HEK293 (cell line): ENCODE results near the gene UBA6.

Source experiments
- CTCF ChIA-PET: fragments of 350-600 bp; formaldehyde crosslinking; extraction: SDS; loops from one replicate; lab custom pipeline; 2021; ENCODE audit warnings: antibody characterized with exemption; lab: Yijun Ruan, JAX
- POLR2A ChIA-PET: fragments of 300-600 bp; formaldehyde crosslinking; extraction: SDS; loops from one replicate; lab custom pipeline; 2020; ENCODE audit warnings: antibody characterized with exemption, inconsistent platforms; lab: Yijun Ruan, JAX
- H3K27ac ChIP-seq: fragments of 200-500 bp; sonication (Bioruptor generic); 2 replicates; pipeline ENCODE4 v1.5.1; 2014; ENCODE audit warnings: low read depth, low read length, control low read depth, inconsistent platforms; ENCODE audit errors: extremely low read depth
- H3K36me3 ChIP-seq, 2 experiments: fragments of 200-500 bp in 1 of 2; sonication (Bioruptor generic) in 1 of 2; 1 replicate in 1 of 2; 2 replicates in 1 of 2; pipeline ENCODE4 v1.5.1; 2014 to 2017; ENCODE audit warnings: inconsistent platforms in 2 of 2, low read length in 2 of 2; ENCODE audit not compliant: control insufficient read depth in 2 of 2, insufficient read depth in 1 of 2
- H3K4me1 ChIP-seq: fragments of 200-500 bp; sonication (Bioruptor generic); 2 replicates; pipeline ENCODE4 v1.5.1; 2014; ENCODE audit warnings: mild to moderate bottlenecking, low read length, inconsistent platforms; ENCODE audit not compliant: control insufficient read depth, insufficient read depth
- H3K4me3 ChIP-seq: 2 replicates; pipeline ENCODE4 v1.5.1; 2011; ENCODE audit warnings: low read depth, mild to moderate bottlenecking, control low read depth, low read length, moderate library complexity
- H3K9me3 ChIP-seq: fragments of 200-500 bp; sonication (Bioruptor generic); 2 replicates; pipeline ENCODE4 v1.5.1; 2014; ENCODE audit warnings: low read depth, low read length, inconsistent platforms; ENCODE audit not compliant: control insufficient read depth, insufficient read depth
- BCL6B ChIP-seq: fragments of 450-650 bp; formaldehyde crosslinking; IDR thresholded peaks from 2 replicates; pipeline ENCODE4 v1.5.1; 2017; ENCODE audit warnings: missing biosample characterization, missing genetic modification characterization
- FEZF1 ChIP-seq: fragments of 450-650 bp; formaldehyde crosslinking; IDR thresholded peaks from 2 replicates; pipeline ENCODE4 v1.5.1; 2016; ENCODE audit warnings: missing biosample characterization, missing genetic modification characterization
- PRDM2 ChIP-seq: fragments of 450-650 bp; formaldehyde crosslinking; IDR thresholded peaks from 2 replicates; pipeline ENCODE4 v1.5.1; 2016; ENCODE audit warnings: missing biosample characterization, missing genetic modification characterization, borderline replicate concordance
- SCRT1 ChIP-seq: fragments of 450-650 bp; formaldehyde crosslinking; IDR thresholded peaks from 2 replicates; pipeline ENCODE4 v1.5.1; 2016; ENCODE audit warnings: missing biosample characterization, missing genetic modification characterization, borderline replicate concordance
- ZNF138 ChIP-seq: fragments of 450-650 bp; formaldehyde crosslinking; IDR thresholded peaks from 2 replicates; pipeline ENCODE4 v1.5.1; 2016; ENCODE audit warnings: missing biosample characterization, missing genetic modification characterization, borderline replicate concordance
- ZNF146 ChIP-seq: fragments of 450-650 bp; formaldehyde crosslinking; IDR thresholded peaks from 2 replicates; pipeline ENCODE4 v1.5.1; 2016; ENCODE audit warnings: missing biosample characterization, missing genetic modification characterization
- ZNF16 ChIP-seq: fragments of 450-650 bp; formaldehyde crosslinking; IDR thresholded peaks from 2 replicates; pipeline ENCODE4 v1.5.1; 2016; ENCODE audit warnings: low read depth, missing biosample characterization, missing genetic modification characterization
- ZNF292 ChIP-seq: fragments of 450-650 bp; formaldehyde crosslinking; IDR thresholded peaks from 2 replicates; pipeline ENCODE4 v1.5.1; 2016; ENCODE audit warnings: low read depth, missing biosample characterization, missing genetic modification characterization, borderline replicate concordance
- ZNF302 ChIP-seq: fragments of 450-650 bp; formaldehyde crosslinking; IDR thresholded peaks from 2 replicates; pipeline ENCODE4 v1.5.1; 2016; ENCODE audit warnings: missing biosample characterization, missing genetic modification characterization, low read depth
- ZNF311 ChIP-seq: fragments of 450-650 bp; formaldehyde crosslinking; IDR thresholded peaks from 2 replicates; pipeline ENCODE4 v1.5.1; 2017; ENCODE audit warnings: missing biosample characterization, missing genetic modification characterization, borderline replicate concordance
- ZNF324 ChIP-seq: fragments of 450-650 bp; formaldehyde crosslinking; IDR thresholded peaks from 2 replicates; pipeline ENCODE4 v1.5.1; 2016; ENCODE audit warnings: missing biosample characterization, missing genetic modification characterization
- ZNF404 ChIP-seq: fragments of 450-650 bp; formaldehyde crosslinking; IDR thresholded peaks from 2 replicates; pipeline ENCODE4 v1.5.1; 2017; ENCODE audit warnings: missing biosample characterization, missing genetic modification characterization
- ZNF416 ChIP-seq: fragments of 450-650 bp; formaldehyde crosslinking; IDR thresholded peaks from 2 replicates; pipeline ENCODE4 v1.5.1; 2016; ENCODE audit warnings: missing biosample characterization, missing genetic modification characterization
- ZNF426 ChIP-seq: fragments of 450-650 bp; formaldehyde crosslinking; IDR thresholded peaks from 2 replicates; pipeline ENCODE4 v1.5.1; 2017; ENCODE audit warnings: missing biosample characterization, missing genetic modification characterization, mild to moderate bottlenecking, inconsistent platforms, moderate library complexity
- ZNF501 ChIP-seq: fragments of 450-650 bp; formaldehyde crosslinking; IDR thresholded peaks from 2 replicates; pipeline ENCODE4 v1.5.1; 2016; ENCODE audit warnings: missing biosample characterization, missing genetic modification characterization
- ZNF513 ChIP-seq: fragments of 450-650 bp; IDR thresholded peaks from 2 replicates; pipeline ENCODE4 v1.5.1; 2018; ENCODE audit warnings: missing biosample characterization, missing genetic modification characterization
- ZNF530 ChIP-seq: fragments of 450-650 bp; formaldehyde crosslinking; IDR thresholded peaks from 2 replicates; pipeline ENCODE4 v1.5.1; 2016; ENCODE audit warnings: low read depth, missing biosample characterization, missing genetic modification characterization
- ZNF544 ChIP-seq: fragments of 450-650 bp; formaldehyde crosslinking; IDR thresholded peaks from 2 replicates; pipeline ENCODE4 v1.5.0; 2017; ENCODE audit warnings: missing biosample characterization, missing genetic modification characterization
- ZNF561 ChIP-seq: fragments of 450-650 bp; IDR thresholded peaks from 2 replicates; pipeline ENCODE4 v1.5.1; 2018; ENCODE audit warnings: missing biosample characterization, missing genetic modification characterization, borderline replicate concordance
- ZNF580 ChIP-seq: fragments of 450-650 bp; formaldehyde crosslinking; IDR thresholded peaks from 2 replicates; pipeline ENCODE4 v1.5.1; 2016; ENCODE audit warnings: missing biosample characterization, missing genetic modification characterization
- ZNF624 ChIP-seq: fragments of 450-650 bp; formaldehyde crosslinking; IDR thresholded peaks from 2 replicates; pipeline ENCODE4 v1.5.1; 2017; ENCODE audit warnings: missing biosample characterization, missing genetic modification characterization
- ZNF670 ChIP-seq: fragments of 450-650 bp; formaldehyde crosslinking; IDR thresholded peaks from 2 replicates; pipeline ENCODE4 v1.5.1; 2016; ENCODE audit warnings: missing biosample characterization, missing genetic modification characterization, low read depth
- ZNF692 ChIP-seq: fragments of 450-650 bp; formaldehyde crosslinking; IDR thresholded peaks from 2 replicates; pipeline ENCODE4 v1.5.1; 2016; ENCODE audit warnings: missing biosample characterization, missing genetic modification characterization

UBA6 gene

GRCh38 chr4:67580577-67580976, 120.4 kb downstream of the UBA6 start:
- CTCF ChIA-PET, result no interaction called here

GRCh38 chr4:67576538-67576937, 124.4 kb downstream of the UBA6 start:
- no peaks in the 10 kb centered on the region for H3K36me3 ChIP-seq
- H3K4me1 ChIP-seq, result no peaks in the 10 kb centered on the region
- ChIA-PET POLR2A (interaction anchor here (1.2 kb wide), 1 partner anchor 31 kb away, joined by 3 read pairs; the partner anchor contains the start of gene CENPC), CTCF (no interaction called here)
- TF ChIP-seq ZNF146, result no peak
- no peak for TF ChIP-seq ZNF561 (tag by site-specific recombination)
- no peak for TF ChIP-seq ZNF513 (tag by site-specific recombination)
- TF ChIP-seq BCL6B (tag by site-specific recombination), result no peak
- TF ChIP-seq ZNF138, result no peak
- no peak for TF ChIP-seq ZNF530 (tag by site-specific recombination)
- no peak for TF ChIP-seq ZNF404
- TF ChIP-seq ZNF302, result no peak
- TF ChIP-seq ZNF580 (tag by site-specific recombination), result no peak
- TF ChIP-seq ZNF501 (tag by site-specific recombination), result no peak
- TF ChIP-seq FEZF1 (tag by site-specific recombination), result no peak
- no peak for TF ChIP-seq ZNF544 (tag by site-specific recombination)
- no peaks in the 10 kb centered on the region for H3K9me3 ChIP-seq
- no peak overlapping the region for H3K27ac ChIP-seq
- no peak overlapping the region for H3K4me3 ChIP-seq

More at GRCh38 chr4:67580577-67580976, 120.4 kb downstream of the UBA6 start:
- POLR2A ChIA-PET, result no interaction called here
- H3K9me3 ChIP-seq, result no peaks in the 10 kb centered on the region
- no peaks in the 10 kb centered on the region for H3K36me3 ChIP-seq
- TF ChIP-seq ZNF16 (tag by site-specific recombination), result no peak
- TF ChIP-seq SCRT1, result no peak
- no peak for TF ChIP-seq ZNF311 (tag by site-specific recombination)
- no peak for TF ChIP-seq ZNF416 (tag by site-specific recombination)
- no peak for TF ChIP-seq ZNF624 (tag by site-specific recombination)
- TF ChIP-seq ZNF692 (tag by site-specific recombination), result no peak
- TF ChIP-seq ZNF426 (tag by site-specific recombination), result no peak
- H3K4me3 ChIP-seq, result no peak overlapping the region
- no peaks in the 10 kb centered on the region for H3K4me1 ChIP-seq
- no peak overlapping the region for H3K27ac ChIP-seq

- Histone ChIP-seq H3K4me1 (no peaks in the 10 kb centered on the region), H3K27ac (no peak overlapping the region), H3K9me3 (no peaks in the 10 kb centered on the region), H3K4me3 (no peak overlapping the region), H3K36me3 (no peaks in the 10 kb centered on the region)
- CTCF ChIA-PET, result no interaction called here
- POLR2A ChIA-PET, result no interaction called here
- TF ChIP-seq ZNF292, result no peak
- no peak for TF ChIP-seq PRDM2 (tag by site-specific recombination)
- no peak for TF ChIP-seq ZNF324 (tag by site-specific recombination)
- no peak for TF ChIP-seq ZNF670
Observed at GRCh38 chr4:67576059-67576466, 124.9 kb downstream of the UBA6 start.
